DMS114 treated with DMSO at 0.1 percent for 48 hours (cell line): ENCODE data around the gene NPTXR.
"Not testable (repeated sequence)": the region's sequence is repeated elsewhere in the genome, so short reads cannot be mapped to it uniquely, and the experiment has no call there.

ENCODE experiments used
- DNase-seq: peaks from one replicate; lab custom pipeline; 2025; ENCODE audit not compliant: unreplicated experiment; lab: John Stamatoyannopoulos, UW

The NPTXR gene

GRCh38 chr22:38832005-38832978 is 11.5 kb downstream of the NPTXR start:
- no peak for DNase-seq

GRCh38 chr22:38831166-38831945 is 12.5 kb downstream of the NPTXR start:
- no peak for DNase-seq

GRCh38 chr22:38830845-38831108 is 13.1 kb downstream of the NPTXR start:
- DNase-seq = no peak

- no peak for DNase-seq
Measured at GRCh38 chr22:38830026-38830844, 13.6 kb downstream of the NPTXR start.

GRCh38 chr22:38829485-38829884 is 14.3 kb downstream of the NPTXR start:
- DNase-seq = no peak

- DNase-seq = no peak
Measured at GRCh38 chr22:38828616-38829205, 15.1 kb downstream of the NPTXR start.

GRCh38 chr22:38828191-38828590 is 15.6 kb downstream of the NPTXR start:
- DNase-seq = no peak

GRCh38 chr22:38827510-38827909 is 16.3 kb downstream of the NPTXR start:
- no peak for DNase-seq

GRCh38 chr22:38826801-38827200 is 17.0 kb downstream of the NPTXR start:
- DNase-seq = no peak

- no peak for DNase-seq
Measured at GRCh38 chr22:38826386-38826785, 17.4 kb downstream of the NPTXR start.

GRCh38 chr22:38824585-38824984 is 19.2 kb downstream of the NPTXR start:
- no peak for DNase-seq

GRCh38 chr22:38823637-38824036 is 20.2 kb downstream of the NPTXR start:
- DNase-seq = no peak

GRCh38 chr22:38823076-38823475 is 20.8 kb downstream of the NPTXR start:
- no peak for DNase-seq

- no peak for DNase-seq
Measured at GRCh38 chr22:38820020-38820419, 23.8 kb downstream of the NPTXR start.

- no peak for DNase-seq
Measured at GRCh38 chr22:38819387-38819940, 24.4 kb downstream of the NPTXR start.

- DNase-seq = no peak
Measured at GRCh38 chr22:38817196-38817595, 26.6 kb downstream of the NPTXR start.

GRCh38 chr22:38815842-38816241 is 28.0 kb downstream of the NPTXR start:
- DNase-seq = no peak

GRCh38 chr22:38811241-38811640 is 32.6 kb downstream of the NPTXR start:
- no peak for DNase-seq

GRCh38 chr22:38805041-38805593 is 38.7 kb downstream of the NPTXR start:
- DNase-seq = not testable (repeated sequence)

- no peak for DNase-seq
Measured at GRCh38 chr22:38802671-38803121, 41.1 kb downstream of the NPTXR start.
